Calu3 (cell line): Measurements from ENCODE around the gene CEMIP. TPM values are rescaled to one million over a fixed set of nuclear protein-coding genes. Genes with fewer than 3 reads are reported as not detected.

ENCODE experiments used
- BruUV-seq: library from RNA; stranded (reverse); fragments of 400-500 nt; replicated peaks from 2 replicates; lab custom pipeline; 2021; lab: Mats Ljungman, UMichigan
- CTCF ChIA-PET: fragments of 300-600 bp; sonication (Branson Sonifier 250); formaldehyde crosslinking; loops from one replicate; lab custom pipeline; 2022; ENCODE audit warnings: antibody characterized with exemption; lab: Charles Lee
- DNase-seq: peaks from one replicate; pipeline ENCODE4 v3.0.0; 2022
- H3K27ac Mint-ChIP-seq: one replicate; pipeline ENCODE4 v1.8.0; 2022; ENCODE audit warnings: mixed read lengths; ENCODE audit not compliant: unreplicated experiment
- H3K27me3 Mint-ChIP-seq: one replicate; pipeline ENCODE4 v1.8.0; 2022; ENCODE audit warnings: mixed read lengths; ENCODE audit not compliant: unreplicated experiment
- H3K36me3 Mint-ChIP-seq: one replicate; pipeline ENCODE4 v1.8.0; 2022; ENCODE audit warnings: mild to moderate bottlenecking, moderate library complexity, mixed read lengths; ENCODE audit not compliant: insufficient read depth, unreplicated experiment
- H3K4me1 Mint-ChIP-seq: one replicate; pipeline ENCODE4 v1.8.0; 2022; ENCODE audit warnings: mild to moderate bottlenecking, low read depth, mixed read lengths; ENCODE audit not compliant: unreplicated experiment
- H3K4me3 Mint-ChIP-seq: one replicate; pipeline ENCODE4 v1.8.0; 2022; ENCODE audit warnings: mild to moderate bottlenecking, low read depth, moderate library complexity, mixed read lengths; ENCODE audit not compliant: unreplicated experiment
- H3K9me3 Mint-ChIP-seq: one replicate; pipeline ENCODE4 v1.8.0; 2022; ENCODE audit warnings: low read depth, mixed read lengths; ENCODE audit not compliant: unreplicated experiment
- CTCF ChIP-seq: fragments of 200-600 bp; IDR thresholded peaks from one replicate; pipeline ENCODE4 v1.8.0; 2022; ENCODE audit warnings: antibody characterized with exemption; ENCODE audit not compliant: unreplicated experiment
- intact Hi-C: fragments of 100-400 bp; cut with micrococcal nuclease; formaldehyde crosslinking; loops from one replicate; pipeline ENCODE4 v1.10.0; 2022; ENCODE audit not compliant: unreplicated experiment
- total RNA-seq: library from RNA; stranded (reverse); gene quantifications from 2 replicates; pipeline ENCODE4 v1.2.3, GENCODE V29; 2022

Gene CEMIP
- total RNA-seq, 1 experiment from 2014 or later, result 1.8 TPM

GRCh38 chr15:80800067-80800466, 20.9 kb downstream of the CEMIP start:
- Mint-ChIP-seq H3K27ac (no peak overlapping the region), H3K27me3 (peaks cover 7% of the 10 kb centered on the region), H3K4me1 (peaks cover 12% of the 10 kb centered on the region), H3K36me3 (no peaks in the 10 kb centered on the region), H3K4me3 (no peak overlapping the region), H3K9me3 (peaks cover 3% of the 10 kb centered on the region)
- CTCF ChIA-PET, result no interaction called here
- TF ChIP-seq CTCF, result no peak
- DNase-seq, result no peak
- intact Hi-C loops, result no loop called here
- BruUV-seq, result no TSS peak

- Mint-ChIP-seq H3K9me3 (peaks cover 3% of the 10 kb centered on the region), H3K4me3 (no peak overlapping the region), H3K4me1 (peaks cover 3% of the 10 kb centered on the region), H3K27ac (no peak overlapping the region), H3K36me3 (no peaks in the 10 kb centered on the region), H3K27me3 (no peaks in the 10 kb centered on the region)
- no TSS peak for BruUV-seq
- peak; percentile 36 for DNase-seq
- intact Hi-C loops, result no loop called here
- CTCF ChIA-PET, result no interaction called here
- TF ChIP-seq CTCF, result no peak
Measured at GRCh38 chr15:80801891-80802680, 22.9 kb downstream of the CEMIP start.

GRCh38 chr15:80803580-80804525, 24.7 kb downstream of the CEMIP start:
- Mint-ChIP-seq H3K27me3 (no peaks in the 10 kb centered on the region), H3K4me3 (no peak overlapping the region), H3K36me3 (no peaks in the 10 kb centered on the region), H3K4me1 (no peaks in the 10 kb centered on the region), H3K27ac (no peak overlapping the region), H3K9me3 (peaks cover 3% of the 10 kb centered on the region)
- no TSS peak for BruUV-seq
- no peak for DNase-seq
- CTCF ChIA-PET, result interaction anchor here (1.4 kb wide), 1 partner anchor 24 kb away, joined by 4 read pairs; no protein-coding TSS in a partner anchor
- intact Hi-C loops, result no loop called here
- no peak for TF ChIP-seq CTCF

- H3K27me3 Mint-ChIP-seq, result no peaks in the 10 kb centered on the region
- intact Hi-C loops, result no loop called here
- no peak overlapping the region for H3K4me3 Mint-ChIP-seq
- no peaks in the 10 kb centered on the region for H3K4me1 Mint-ChIP-seq
- peaks cover 3% of the 10 kb centered on the region for H3K9me3 Mint-ChIP-seq
- no TSS peak for BruUV-seq
- TF ChIP-seq CTCF, result no peak
- H3K27ac Mint-ChIP-seq, result no peak overlapping the region
- no peaks in the 10 kb centered on the region for H3K36me3 Mint-ChIP-seq
- CTCF ChIA-PET, result no interaction called here
- no peak for DNase-seq
Measured at GRCh38 chr15:80804970-80805495, 25.9 kb downstream of the CEMIP start.
